ENCODE measurements around the gene TRIM72. TPM values are rescaled to one million over a fixed set of nuclear protein-coding genes. Genes with fewer than 3 reads are reported as not detected.

The TRIM72 gene
- total and polyA plus RNA-seq, 9 of the 15 experiments (the other 6 are each of a cell fraction or from before 2014, with no cell fraction given), result under 0.01 TPM; not detected in 8

DNA sequence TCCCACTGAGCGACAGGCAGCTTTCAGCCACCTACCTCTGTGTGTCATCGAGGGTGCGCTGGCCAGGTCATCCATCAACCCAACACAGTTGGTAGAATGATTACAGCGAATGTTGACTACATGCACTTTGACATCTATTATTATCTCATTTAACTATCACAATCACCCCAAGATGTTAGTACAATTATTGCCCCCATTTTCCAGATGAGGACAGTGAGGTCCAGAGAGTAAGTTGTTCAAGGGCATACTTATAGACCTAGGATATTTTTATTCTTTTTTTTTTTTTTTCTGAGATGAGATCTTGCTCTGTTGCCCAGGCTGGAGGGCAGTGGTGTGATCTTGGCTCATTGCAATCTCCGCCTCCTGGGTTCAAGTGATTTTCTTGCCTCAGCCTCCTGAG lies 37.5 kb downstream of the TRIM72 start:
- POLR2A ChIA-PET, result no interaction called here
- CTCF ChIA-PET (ENCODE audit: low intra/inter-chr PET ratio), result no interaction called here
- no peak for FAIRE-seq
- Histone ChIP-seq H3K27me3 (ENCODE audit: control insufficient read depth in 2 of 2, insufficient read depth in 2 of 2, low read length in 2 of 2) (no peaks in the 10 kb centered on the region), H3K79me2 (ENCODE audit: control insufficient read depth, insufficient read depth, low read length) (no peaks in the 10 kb centered on the region), H2AFZ (ENCODE audit: low read depth, low read length) (no peak overlapping the region), H3K9me3 (replicated peaks; ENCODE audit: control insufficient read depth, insufficient read depth, low read depth, low read length) (no peaks in the 10 kb centered on the region), H3K9me1 (ENCODE audit: control insufficient read depth, insufficient read depth, low read length) (no peaks in the 10 kb centered on the region), H4K20me1 (replicated peaks; ENCODE audit: control insufficient read depth, insufficient read depth, low read length) (no peaks in the 10 kb centered on the region), H3K4me1 (replicated peaks in 1 of 2; ENCODE audit: control insufficient read depth in 2 of 2, insufficient read depth in 2 of 2, low read length in 2 of 2) (peaks cover 27 to 32% of the 10 kb centered on the region in 2 experiments), H3K4me2 (ENCODE audit: insufficient read depth, low read length) (no peak overlapping the region), H3K36me3 (ENCODE audit: control insufficient read depth, insufficient read depth, low read length) (no peaks in the 10 kb centered on the region), H3K4me3 (no peak overlapping the region), H3K27ac (ENCODE audit: extremely low read depth, low read depth, low read length) (no peak overlapping the region), H3K9ac (ENCODE audit: insufficient read depth in 1 of 2, low read depth in 2 of 2, low read length in 2 of 2) (no peak overlapping the region; a peak in 1 of 4 replicates)
- no TSS peak for BruUV-seq (replicated peaks)
- intact Hi-C loops (cut with micrococcal nuclease), result no loop called here
- in situ Hi-C loops (cut with MboI), result no loop called here
- WGBS (ENCODE audit: insufficient coverage, low coverage, missing lambda C conversion rate), result 89% methylated on average over 5 of the region's 5 CpGs
- DNase-seq (ENCODE audit: extremely low read depth in 1 of 4, low spot score in 3 of 4), result no peak
- no peak for ATAC-seq
- TF ChIP-seq ETV1 (tag; conservative IDR thresholded peaks at IDR 0.05; ENCODE audit: low read depth) (no peak), SOX6 (IDR thresholded peaks at IDR 0.05) (no peak), PHF20 (IDR thresholded peaks at IDR 0.05; ENCODE audit: partially characterized antibody) (peak; percentile 19), CBFA2T2 (conservative IDR thresholded peaks at IDR 0.05) (no peak), CBX2 (IDR thresholded peaks at IDR 0.05; ENCODE audit: insufficient read depth, low read length, poor library complexity, severe bottlenecking) (no peak), BCOR (IDR thresholded peaks at IDR 0.05) (peak; percentile 96), ESRRA (IDR thresholded peaks at IDR 0.05; ENCODE audit: borderline replicate concordance, low read depth) (peak; percentile 64), BMI1 (IDR thresholded peaks at IDR 0.05; ENCODE audit: low read length) (no peak), MYBL2 (IDR thresholded peaks at IDR 0.05; ENCODE audit: low read depth) (no peak), MYBL2 (CRISPR knock-in tag; IDR thresholded peaks at IDR 0.05; ENCODE audit: borderline replicate concordance) (no peak), RFX5 (IDR thresholded peaks at IDR 0.05; ENCODE audit: low read depth, low read length) (no peak), GTF2A2 (tag; IDR thresholded peaks at IDR 0.05) (no peak), DMBX1 (CRISPR knock-in tag; IDR thresholded peaks at IDR 0.05; ENCODE audit: borderline replicate concordance) (no peak), KDM1A (IDR thresholded peaks at IDR 0.05) (peak in 1 of 2 experiments; percentile 58; a peak in 2 of 4 replicates), RBM25 (IDR thresholded peaks at IDR 0.05; ENCODE audit: low read depth, low read length, severe bottlenecking) (peak; percentile 85), RBFOX2 (IDR thresholded peaks at IDR 0.05; ENCODE audit: low read depth, low read length) (no peak), SMARCA5 (IDR thresholded peaks at IDR 0.05) (0 out of 2 replicates have a peak, but pooled peaks have one; percentile 17)
- TF ChIP-seq, protein P1, sequence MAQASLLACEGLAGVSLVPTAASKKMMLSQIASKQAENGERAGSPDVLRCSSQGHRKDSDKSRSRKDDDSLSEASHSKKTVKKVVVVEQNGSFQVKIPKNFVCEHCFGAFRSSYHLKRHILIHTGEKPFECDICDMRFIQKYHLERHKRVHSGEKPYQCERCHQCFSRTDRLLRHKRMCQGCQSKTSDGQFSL (CRISPR knock-in tag; IDR thresholded peaks at IDR 0.05), result no peak
- TF ChIP-seq, protein P1 (tag; IDR thresholded peaks at IDR 0.05), result no peak
- TF ChIP-seq, protein P2, sequence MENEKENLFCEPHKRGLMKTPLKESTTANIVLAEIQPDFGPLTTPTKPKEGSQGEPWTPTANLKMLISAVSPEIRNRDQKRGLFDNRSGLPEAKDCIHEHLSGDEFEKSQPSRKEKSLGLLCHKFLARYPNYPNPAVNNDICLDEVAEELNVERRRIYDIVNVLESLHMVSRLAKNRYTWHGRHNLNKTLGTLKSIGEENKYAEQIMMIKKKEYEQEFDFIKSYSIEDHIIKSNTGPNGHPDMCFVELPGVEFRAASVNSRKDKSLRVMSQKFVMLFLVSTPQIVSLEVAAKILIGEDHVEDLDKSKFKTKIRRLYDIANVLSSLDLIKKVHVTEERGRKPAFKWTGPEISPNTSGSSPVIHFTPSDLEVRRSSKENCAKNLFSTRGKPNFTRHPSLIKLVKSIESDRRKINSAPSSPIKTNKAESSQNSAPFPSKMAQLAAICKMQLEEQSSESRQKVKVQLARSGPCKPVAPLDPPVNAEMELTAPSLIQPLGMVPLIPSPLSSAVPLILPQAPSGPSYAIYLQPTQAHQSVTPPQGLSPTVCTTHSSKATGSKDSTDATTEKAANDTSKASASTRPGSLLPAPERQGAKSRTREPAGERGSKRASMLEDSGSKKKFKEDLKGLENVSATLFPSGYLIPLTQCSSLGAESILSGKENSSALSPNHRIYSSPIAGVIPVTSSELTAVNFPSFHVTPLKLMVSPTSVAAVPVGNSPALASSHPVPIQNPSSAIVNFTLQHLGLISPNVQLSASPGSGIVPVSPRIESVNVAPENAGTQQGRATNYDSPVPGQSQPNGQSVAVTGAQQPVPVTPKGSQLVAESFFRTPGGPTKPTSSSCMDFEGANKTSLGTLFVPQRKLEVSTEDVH (IDR thresholded peaks at IDR 0.05; ENCODE audit: low read depth, partially characterized antibody), result no peak
- TF ChIP-seq, protein P3, sequence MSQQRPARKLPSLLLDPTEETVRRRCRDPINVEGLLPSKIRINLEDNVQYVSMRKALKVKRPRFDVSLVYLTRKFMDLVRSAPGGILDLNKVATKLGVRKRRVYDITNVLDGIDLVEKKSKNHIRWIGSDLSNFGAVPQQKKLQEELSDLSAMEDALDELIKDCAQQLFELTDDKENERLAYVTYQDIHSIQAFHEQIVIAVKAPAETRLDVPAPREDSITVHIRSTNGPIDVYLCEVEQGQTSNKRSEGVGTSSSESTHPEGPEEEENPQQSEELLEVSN (IDR thresholded peaks at IDR 0.05; ENCODE audit: borderline replicate concordance in 1 of 2, extremely low read depth in 1 of 2, insufficient read depth in 1 of 2, insufficient read length in 1 of 2, low read depth in 1 of 2, low read length in 1 of 2, poor library complexity in 1 of 2, severe bottlenecking in 1 of 2), result no peak

Data from K562 (cell line).